VCaP (cell line): ENCODE results near the gene C1QTNF6.

Experiments
- H3K27ac ChIP-seq: fragments of 450-650 bp; 2 replicates; pipeline ENCODE4 v1.5.1; 2017
- TF ChIP-seq, protein P1 (sequence below): fragments of 450-650 bp; conservative IDR thresholded peaks from 2 replicates; pipeline ENCODE4 v1.5.1; 2017; ENCODE audit warnings: mild to moderate bottlenecking, moderate library complexity

Gene C1QTNF6

DNA sequence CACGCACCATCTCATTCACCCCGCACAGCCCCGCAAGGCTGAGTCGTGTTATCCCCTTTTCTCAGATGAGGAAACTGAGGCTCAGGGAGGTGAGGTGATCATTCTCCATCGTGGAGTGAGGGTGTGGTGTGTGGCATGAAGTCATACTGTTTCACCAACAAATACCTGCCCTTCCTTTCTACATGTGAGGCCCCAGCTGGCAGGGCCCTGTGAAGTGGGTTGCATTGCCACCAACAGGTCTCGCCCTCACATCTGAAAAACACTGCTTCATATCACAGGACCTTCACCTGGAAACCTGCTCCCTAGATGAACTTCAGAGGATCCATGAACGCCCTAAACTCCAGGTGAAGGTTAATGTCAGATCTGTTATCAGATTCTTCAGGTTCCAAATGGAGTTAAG lies 19.9 kb upstream of the C1QTNF6 start:
- no peak overlapping the region for H3K27ac ChIP-seq
- TF ChIP-seq, protein P1, sequence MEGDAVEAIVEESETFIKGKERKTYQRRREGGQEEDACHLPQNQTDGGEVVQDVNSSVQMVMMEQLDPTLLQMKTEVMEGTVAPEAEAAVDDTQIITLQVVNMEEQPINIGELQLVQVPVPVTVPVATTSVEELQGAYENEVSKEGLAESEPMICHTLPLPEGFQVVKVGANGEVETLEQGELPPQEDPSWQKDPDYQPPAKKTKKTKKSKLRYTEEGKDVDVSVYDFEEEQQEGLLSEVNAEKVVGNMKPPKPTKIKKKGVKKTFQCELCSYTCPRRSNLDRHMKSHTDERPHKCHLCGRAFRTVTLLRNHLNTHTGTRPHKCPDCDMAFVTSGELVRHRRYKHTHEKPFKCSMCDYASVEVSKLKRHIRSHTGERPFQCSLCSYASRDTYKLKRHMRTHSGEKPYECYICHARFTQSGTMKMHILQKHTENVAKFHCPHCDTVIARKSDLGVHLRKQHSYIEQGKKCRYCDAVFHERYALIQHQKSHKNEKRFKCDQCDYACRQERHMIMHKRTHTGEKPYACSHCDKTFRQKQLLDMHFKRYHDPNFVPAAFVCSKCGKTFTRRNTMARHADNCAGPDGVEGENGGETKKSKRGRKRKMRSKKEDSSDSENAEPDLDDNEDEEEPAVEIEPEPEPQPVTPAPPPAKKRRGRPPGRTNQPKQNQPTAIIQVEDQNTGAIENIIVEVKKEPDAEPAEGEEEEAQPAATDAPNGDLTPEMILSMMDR, result no peak

DNA sequence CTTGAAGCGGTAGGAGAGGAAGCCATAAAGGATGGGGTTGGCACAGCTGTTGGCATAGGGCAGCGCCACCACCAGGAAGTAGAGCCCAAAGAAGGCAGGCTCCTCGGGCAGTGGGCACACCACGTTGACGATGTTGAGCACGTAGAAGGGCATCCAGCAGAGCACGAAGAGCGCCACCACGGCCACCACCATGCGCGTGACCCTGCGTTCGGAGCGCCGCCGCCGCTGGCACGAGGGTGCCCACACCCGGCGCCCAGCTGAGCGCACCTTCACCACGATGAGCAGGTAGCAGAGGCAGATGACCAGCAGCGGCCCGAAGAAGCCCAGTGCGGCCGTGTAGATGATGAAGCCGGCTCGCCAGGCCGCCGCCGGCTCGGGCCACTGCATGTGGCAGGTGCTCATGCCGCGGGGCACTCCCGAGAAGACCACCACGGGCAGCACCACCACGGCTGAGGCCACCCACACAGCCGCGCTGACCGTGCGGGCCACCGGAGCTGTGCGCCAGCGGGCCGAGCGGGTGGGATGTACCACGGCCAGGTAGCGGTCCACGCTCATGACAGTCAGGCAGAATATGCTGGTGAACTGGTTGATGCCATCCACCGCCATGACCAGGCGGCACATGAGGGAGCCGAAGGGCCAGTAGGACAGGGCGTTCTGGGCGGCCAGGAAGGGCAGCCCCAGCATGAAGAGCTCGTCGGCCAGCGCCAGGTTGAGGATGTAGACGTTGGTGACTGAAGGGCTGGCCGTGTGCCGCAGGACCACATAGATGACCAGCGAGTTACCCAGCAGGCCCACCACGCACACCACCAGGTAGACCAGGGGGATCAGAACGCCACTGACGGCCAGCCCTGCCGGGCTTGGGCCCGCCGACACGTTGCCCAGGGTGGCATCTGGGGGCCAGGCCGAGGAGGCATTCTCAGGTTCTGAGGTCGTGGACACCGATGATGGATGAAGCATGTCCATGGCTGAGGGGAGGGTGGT lies 19.1 kb upstream of the C1QTNF6 start:
- TF ChIP-seq, protein P1, result no peak
- H3K27ac ChIP-seq, result no peak overlapping the region

DNA sequence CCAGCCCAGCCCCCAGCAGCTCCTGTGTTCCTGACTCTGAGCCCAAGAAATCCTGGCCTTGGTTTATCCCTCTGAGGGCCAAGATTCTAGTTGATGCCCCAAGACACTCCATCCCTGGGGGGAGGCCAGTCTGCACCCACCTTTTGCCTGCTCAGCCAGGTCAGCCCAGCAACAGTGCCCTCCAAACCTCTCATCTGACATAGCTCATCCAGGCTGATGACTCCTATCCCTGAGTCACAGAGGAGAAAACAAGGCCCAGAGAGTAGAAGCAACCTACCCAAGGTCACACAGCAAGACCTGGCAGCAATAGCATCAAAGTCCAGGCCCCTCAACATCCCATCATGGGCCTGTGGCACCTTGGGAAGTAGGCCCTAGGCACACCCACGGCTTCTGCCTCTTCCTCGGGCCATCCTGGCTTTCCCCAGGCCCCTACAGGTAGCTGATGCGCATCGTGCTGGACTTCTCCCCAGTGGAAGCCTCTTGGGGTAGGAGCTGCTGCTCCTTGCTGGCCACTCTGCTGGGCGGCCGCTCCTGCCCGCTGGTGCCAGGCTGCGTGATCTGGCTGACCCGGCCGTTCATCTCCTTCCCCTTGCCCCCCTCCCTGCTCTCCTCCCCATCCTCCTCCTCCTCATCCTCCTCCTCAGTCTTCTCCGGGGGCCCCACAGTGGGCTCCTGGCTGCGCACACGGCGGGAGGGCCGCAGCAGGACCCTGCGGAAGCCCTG lies 18.2 kb upstream of the C1QTNF6 start:
- no peak overlapping the region for H3K27ac ChIP-seq
- TF ChIP-seq, protein P1, result no peak

DNA sequence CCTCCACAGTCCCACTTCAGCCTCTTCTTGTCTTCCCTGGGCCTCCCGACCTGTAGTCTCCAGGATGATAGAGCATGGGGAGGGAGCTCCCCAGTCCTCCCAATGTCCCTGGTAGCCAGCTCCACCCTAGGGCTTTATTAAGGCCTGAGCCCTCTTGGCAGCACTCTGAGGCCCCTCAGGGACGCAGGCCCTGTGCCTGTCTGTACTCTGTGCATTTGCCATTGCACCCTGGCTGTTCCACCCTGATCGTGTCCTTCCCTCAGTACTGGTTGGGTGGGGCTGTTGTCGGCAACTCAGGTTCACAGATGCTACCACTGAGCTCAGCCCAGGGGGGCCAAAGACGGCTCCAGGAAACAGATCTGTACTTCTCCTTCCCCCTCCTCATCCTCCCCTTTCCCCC lies 17.0 kb upstream of the C1QTNF6 start:
- H3K27ac ChIP-seq, result no peak overlapping the region
- TF ChIP-seq, protein P1, result no peak

DNA sequence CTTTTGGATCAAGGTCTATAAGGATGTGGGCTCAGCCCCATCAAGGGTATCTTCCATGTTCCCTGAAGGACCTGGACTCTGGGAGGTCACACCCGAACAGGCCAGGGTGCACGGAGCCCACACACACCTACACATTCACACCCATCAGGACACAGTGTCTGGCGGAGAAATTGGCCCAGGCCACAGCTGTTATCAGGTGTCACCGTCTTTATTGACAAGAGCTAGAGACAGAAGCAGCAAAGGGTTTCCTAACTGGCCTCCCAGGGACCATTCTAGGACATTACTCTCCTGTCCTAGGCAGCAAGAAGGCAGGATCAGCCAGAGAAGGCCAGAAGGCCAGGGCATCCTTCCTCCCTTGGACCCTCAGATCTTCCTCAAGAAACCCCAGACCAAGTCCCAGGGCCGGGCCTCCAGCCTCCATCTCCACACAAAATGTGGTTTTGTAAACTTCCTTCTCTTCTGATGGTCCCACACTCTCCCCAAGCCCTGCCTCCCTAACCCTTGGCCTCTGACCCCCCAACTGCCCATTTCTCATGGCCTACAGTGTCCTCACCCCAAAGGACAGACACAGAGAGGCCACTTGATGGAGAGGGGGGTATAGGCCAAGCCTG lies 16.1 kb upstream of the C1QTNF6 start:
- TF ChIP-seq, protein P1, result no peak
- no peak overlapping the region for H3K27ac ChIP-seq

DNA sequence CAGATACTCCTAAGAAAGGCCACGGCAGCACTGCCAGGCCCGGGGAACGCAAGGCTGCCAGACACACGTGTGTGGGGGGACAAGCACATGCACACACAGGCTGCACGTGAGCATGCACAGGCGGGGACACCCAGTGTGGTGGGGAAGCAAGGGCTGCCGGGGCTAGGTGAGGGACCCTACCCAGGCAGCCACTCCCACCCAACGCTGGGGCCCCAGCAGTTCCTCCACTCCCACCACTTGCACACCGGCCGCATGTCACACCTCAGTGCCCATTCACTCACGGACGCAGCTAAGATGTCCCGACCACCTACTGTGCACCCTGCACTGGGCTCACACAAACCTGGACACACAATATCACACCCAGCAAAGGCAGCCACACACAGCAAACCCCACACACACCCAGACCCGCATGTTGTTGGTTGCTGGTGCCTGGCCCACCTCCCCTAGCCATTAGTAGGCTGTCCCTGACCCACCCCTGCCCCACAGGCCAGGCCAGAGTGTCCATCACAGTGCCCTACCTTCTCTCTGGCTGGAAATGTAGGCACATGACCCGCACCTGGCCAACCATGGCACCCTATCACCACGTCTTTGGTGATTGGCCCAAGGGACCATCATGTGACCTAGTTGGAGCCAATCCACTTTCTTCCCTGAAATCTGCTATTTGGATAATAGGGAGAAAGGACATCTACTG lies 15.5 kb upstream of the C1QTNF6 start:
- H3K27ac ChIP-seq, result no peak overlapping the region
- TF ChIP-seq, protein P1, result no peak
